HFFc6 (cell line): Measurements from ENCODE around the gene PPP3R1. TPM values are rescaled to one million over a fixed set of nuclear protein-coding genes. Genes with fewer than 3 reads are reported as not detected.

Experiments
- DNase-seq: peaks from one replicate; pipeline ENCODE4 v3.0.0-alpha.2; 2018
- H3K27ac Mint-ChIP-seq: 2 replicates; pipeline ENCODE4 v1.8.0; 2020; ENCODE audit warnings: mild to moderate bottlenecking, mixed read lengths
- H3K27me3 Mint-ChIP-seq: 2 replicates; pipeline ENCODE4 v1.8.0; 2021; ENCODE audit warnings: mild to moderate bottlenecking, moderate library complexity, mixed read lengths; ENCODE audit not compliant: insufficient read depth
- H3K36me3 Mint-ChIP-seq: 2 replicates; pipeline ENCODE4 v1.8.0; 2021; ENCODE audit warnings: low read depth, mixed read lengths
- H3K4me1 Mint-ChIP-seq: 2 replicates; pipeline ENCODE4 v1.8.0; 2020; ENCODE audit warnings: low read depth, mixed read lengths
- H3K4me3 Mint-ChIP-seq: 2 replicates; pipeline ENCODE4 v1.8.0; 2020; ENCODE audit warnings: mild to moderate bottlenecking, moderate library complexity, mixed read lengths
- H3K9me3 Mint-ChIP-seq: 2 replicates; pipeline ENCODE4 v1.8.0; 2020; ENCODE audit warnings: mild to moderate bottlenecking, mixed read lengths
- CTCF ChIP-seq: fragments of 200-600 bp; sonication (generic); IDR thresholded peaks from 2 replicates; pipeline ENCODE4 v1.5.0; 2021; ENCODE audit warnings: antibody characterized with exemption, mild to moderate bottlenecking
- total RNA-seq, 6 experiments: library from RNA; stranded (reverse); fragmentation: NEBNext Ultra II Directional; extraction: Animal tissue kit (Norgen Biotek cat#: 25700); gene quantifications; 2 replicates in 1 of 6; 3 replicates in 5 of 6; pipeline ENCODE4 v1.2.3, GENCODE V29; 2021

Gene PPP3R1
- total RNA-seq, 6 experiments from 2014 or later, result 60.0 to 67.0 (median 63.0) TPM

- DNase-seq, result no peak
- Mint-ChIP-seq H3K27ac (no peak overlapping the region), H3K36me3 (no peaks in the 10 kb centered on the region), H3K9me3 (no peaks in the 10 kb centered on the region), H3K4me1 (peaks cover 10% of the 10 kb centered on the region), H3K4me3 (no peak overlapping the region), H3K27me3 (no peaks in the 10 kb centered on the region)
- no peak for TF ChIP-seq CTCF
These were observed 11.3 kb upstream of the PPP3R1 start for GRCh38 chr2:68263632-68264031.

GRCh38 chr2:68258851-68259250 lies 6.5 kb upstream of the PPP3R1 start:
- peak overlapping the region; percentile 70 for H3K27ac Mint-ChIP-seq
- H3K27me3 Mint-ChIP-seq, result peaks cover 2% of the 10 kb centered on the region; the same call in 1 of the 2 replicates
- H3K9me3 Mint-ChIP-seq, result no peaks in the 10 kb centered on the region

GRCh38 chr2:68256093-68256450 lies 3.7 kb upstream of the PPP3R1 start:
- Mint-ChIP-seq H3K9me3 (no peaks in the 10 kb centered on the region), H3K27me3 (peaks cover 6% of the 10 kb centered on the region), H3K4me3 (no peak overlapping the region; the same call in 1 of the 2 replicates), H3K27ac (peak overlapping the region; percentile 80), H3K4me1 (peaks cover 43% of the 10 kb centered on the region), H3K36me3 (peaks cover 5% of the 10 kb centered on the region)
- peak; percentile 67 for DNase-seq
- no peak for TF ChIP-seq CTCF

More at GRCh38 chr2:68258851-68259250, 6.5 kb upstream of the PPP3R1 start:
- H3K4me3 Mint-ChIP-seq, result peak overlapping the region; percentile 64
- no peak for TF ChIP-seq CTCF
- no peaks in the 10 kb centered on the region for H3K36me3 Mint-ChIP-seq
- no peak for DNase-seq
- H3K4me1 Mint-ChIP-seq, result peaks cover 42% of the 10 kb centered on the region

- H3K4me1 Mint-ChIP-seq, result peaks cover 39% of the 10 kb centered on the region
- DNase-seq, result no peak
- peak overlapping the region; percentile 99 for H3K27ac Mint-ChIP-seq
- no peak for TF ChIP-seq CTCF
- peaks cover 15% of the 10 kb centered on the region for H3K36me3 Mint-ChIP-seq
- peaks cover 7% of the 10 kb centered on the region for H3K27me3 Mint-ChIP-seq
- peak overlapping the region; percentile 98 for H3K4me3 Mint-ChIP-seq
- no peaks in the 10 kb centered on the region for H3K9me3 Mint-ChIP-seq
These were observed 1.1 kb upstream of the PPP3R1 start for GRCh38 chr2:68253219-68254068.

GRCh38 chr2:68251855-68252399 lies 405 bp downstream of the PPP3R1 start:
- no peaks in the 10 kb centered on the region for H3K9me3 Mint-ChIP-seq
- TF ChIP-seq CTCF, result no peak
- peaks cover 37% of the 10 kb centered on the region for H3K4me1 Mint-ChIP-seq
- no peak for DNase-seq
- H3K4me3 Mint-ChIP-seq, result peak overlapping the region; percentile 98
- peaks cover 15% of the 10 kb centered on the region for H3K36me3 Mint-ChIP-seq
- peaks cover 7% of the 10 kb centered on the region for H3K27me3 Mint-ChIP-seq
- H3K27ac Mint-ChIP-seq, result peak overlapping the region; percentile 99
